ENCODE measurements around the gene GHRHR. TPM values are rescaled to one million over a fixed set of nuclear protein-coding genes. Genes with fewer than 3 reads are reported as not detected.

GHRHR gene
- total RNA-seq, 1 donor from 2014 or later: not detected

DNA sequence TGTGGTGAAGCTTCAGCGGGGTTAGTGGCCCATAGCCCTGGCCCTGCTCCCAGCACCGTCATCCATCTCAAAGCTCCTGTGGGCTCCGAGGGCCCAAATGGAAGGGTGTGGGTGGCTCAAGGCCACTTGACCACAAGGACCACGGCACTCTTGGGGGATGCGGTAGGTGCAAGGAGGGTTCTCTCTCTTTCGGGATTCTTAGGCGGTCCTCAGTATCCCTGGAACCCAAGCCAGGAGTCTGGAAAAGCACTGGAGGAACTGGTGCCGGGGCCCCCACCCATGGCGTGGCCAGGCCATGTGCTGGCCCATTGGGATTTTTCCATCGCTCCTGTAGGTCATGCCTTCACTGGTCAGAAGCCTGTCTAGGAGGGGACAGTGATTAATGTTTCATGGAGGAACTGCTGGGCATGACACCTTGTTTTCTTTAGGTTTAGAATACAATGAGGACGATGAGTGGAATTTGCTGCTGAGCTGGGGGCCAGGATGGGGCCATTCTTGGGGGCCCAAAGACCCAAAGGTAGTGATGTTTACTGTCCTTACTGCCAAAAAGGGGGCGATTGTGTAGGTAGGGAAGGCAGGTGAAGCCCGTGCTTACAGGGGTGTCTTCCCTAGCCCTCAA lies 35.4 kb upstream of the GHRHR start:
- H3K27ac Mint-ChIP-seq: no peak overlapping the region
- H3K4me1 Mint-ChIP-seq (ENCODE audit: unreplicated experiment): peaks cover 21% of the 10 kb centered on the region
- no peak for DNase-seq (ENCODE audit: extremely low spot score, unreplicated experiment)
- no peaks in the 10 kb centered on the region for H3K36me3 Mint-ChIP-seq
- H3K9me3 Mint-ChIP-seq: no peaks in the 10 kb centered on the region
- peaks cover 3% of the 10 kb centered on the region for H3K27me3 Mint-ChIP-seq
- H3K4me3 Mint-ChIP-seq: no peak overlapping the region
- TF ChIP-seq, protein P1, sequence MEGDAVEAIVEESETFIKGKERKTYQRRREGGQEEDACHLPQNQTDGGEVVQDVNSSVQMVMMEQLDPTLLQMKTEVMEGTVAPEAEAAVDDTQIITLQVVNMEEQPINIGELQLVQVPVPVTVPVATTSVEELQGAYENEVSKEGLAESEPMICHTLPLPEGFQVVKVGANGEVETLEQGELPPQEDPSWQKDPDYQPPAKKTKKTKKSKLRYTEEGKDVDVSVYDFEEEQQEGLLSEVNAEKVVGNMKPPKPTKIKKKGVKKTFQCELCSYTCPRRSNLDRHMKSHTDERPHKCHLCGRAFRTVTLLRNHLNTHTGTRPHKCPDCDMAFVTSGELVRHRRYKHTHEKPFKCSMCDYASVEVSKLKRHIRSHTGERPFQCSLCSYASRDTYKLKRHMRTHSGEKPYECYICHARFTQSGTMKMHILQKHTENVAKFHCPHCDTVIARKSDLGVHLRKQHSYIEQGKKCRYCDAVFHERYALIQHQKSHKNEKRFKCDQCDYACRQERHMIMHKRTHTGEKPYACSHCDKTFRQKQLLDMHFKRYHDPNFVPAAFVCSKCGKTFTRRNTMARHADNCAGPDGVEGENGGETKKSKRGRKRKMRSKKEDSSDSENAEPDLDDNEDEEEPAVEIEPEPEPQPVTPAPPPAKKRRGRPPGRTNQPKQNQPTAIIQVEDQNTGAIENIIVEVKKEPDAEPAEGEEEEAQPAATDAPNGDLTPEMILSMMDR (conservative IDR thresholded peaks at IDR 0.05): no peak

DNA sequence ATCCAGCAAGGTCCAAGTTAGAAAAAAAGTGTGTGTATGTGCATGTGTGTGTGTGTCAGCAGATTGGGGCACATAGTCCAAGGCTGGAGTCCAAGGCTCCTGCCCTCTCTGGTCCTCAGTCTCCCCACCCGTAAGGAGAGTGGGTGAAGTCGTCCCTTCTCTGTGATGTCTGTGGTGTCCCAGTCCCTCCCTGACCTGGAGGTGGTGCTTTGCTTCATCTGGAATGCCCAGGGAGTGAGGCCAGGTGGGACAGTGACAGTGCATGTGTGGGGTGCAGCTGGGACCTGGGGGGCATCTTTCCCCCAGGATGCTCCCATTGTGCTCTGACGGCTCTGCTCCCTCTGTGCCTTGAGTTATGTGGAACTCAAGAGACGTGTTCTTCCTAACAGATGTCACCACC lies 34.1 kb upstream of the GHRHR start:
- H3K4me1 Mint-ChIP-seq (ENCODE audit: unreplicated experiment): peaks cover 21% of the 10 kb centered on the region
- DNase-seq (ENCODE audit: extremely low spot score, unreplicated experiment): no peak
- H3K9me3 Mint-ChIP-seq: no peaks in the 10 kb centered on the region
- no peaks in the 10 kb centered on the region for H3K36me3 Mint-ChIP-seq
- H3K27me3 Mint-ChIP-seq: peaks cover 3% of the 10 kb centered on the region
- no peak overlapping the region for H3K4me3 Mint-ChIP-seq
- TF ChIP-seq, protein P1 (conservative IDR thresholded peaks at IDR 0.05): no peak
- H3K27ac Mint-ChIP-seq: no peak overlapping the region

DNA sequence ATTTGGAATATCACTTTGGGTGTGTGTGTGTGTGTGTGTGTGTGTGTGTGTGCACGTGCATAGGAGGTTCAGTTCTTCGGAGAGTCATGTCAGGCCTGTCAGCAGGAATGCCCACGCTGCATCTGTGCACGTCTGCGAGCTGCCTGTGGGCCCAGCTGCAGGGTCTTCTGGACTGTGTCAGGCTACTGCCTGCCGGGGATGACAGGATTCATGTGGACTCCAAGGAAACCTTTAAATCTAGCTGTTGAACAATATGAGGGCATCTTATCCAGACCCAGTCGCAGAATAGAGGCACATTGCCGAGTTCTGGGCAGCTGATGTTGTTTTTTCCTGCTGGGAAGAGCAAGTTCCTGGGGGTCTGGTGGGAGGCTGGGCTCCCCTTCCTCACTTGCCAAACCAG lies 33.1 kb upstream of the GHRHR start:
- Mint-ChIP-seq H3K4me3 (no peak overlapping the region), H3K27me3 (peaks cover 3% of the 10 kb centered on the region), H3K4me1 (ENCODE audit: unreplicated experiment) (peaks cover 21% of the 10 kb centered on the region), H3K27ac (peak overlapping the region; percentile 34), H3K9me3 (no peaks in the 10 kb centered on the region), H3K36me3 (no peaks in the 10 kb centered on the region)
- TF ChIP-seq, protein P1 (conservative IDR thresholded peaks at IDR 0.05): no peak
- no peak for DNase-seq (ENCODE audit: extremely low spot score, unreplicated experiment)

DNA sequence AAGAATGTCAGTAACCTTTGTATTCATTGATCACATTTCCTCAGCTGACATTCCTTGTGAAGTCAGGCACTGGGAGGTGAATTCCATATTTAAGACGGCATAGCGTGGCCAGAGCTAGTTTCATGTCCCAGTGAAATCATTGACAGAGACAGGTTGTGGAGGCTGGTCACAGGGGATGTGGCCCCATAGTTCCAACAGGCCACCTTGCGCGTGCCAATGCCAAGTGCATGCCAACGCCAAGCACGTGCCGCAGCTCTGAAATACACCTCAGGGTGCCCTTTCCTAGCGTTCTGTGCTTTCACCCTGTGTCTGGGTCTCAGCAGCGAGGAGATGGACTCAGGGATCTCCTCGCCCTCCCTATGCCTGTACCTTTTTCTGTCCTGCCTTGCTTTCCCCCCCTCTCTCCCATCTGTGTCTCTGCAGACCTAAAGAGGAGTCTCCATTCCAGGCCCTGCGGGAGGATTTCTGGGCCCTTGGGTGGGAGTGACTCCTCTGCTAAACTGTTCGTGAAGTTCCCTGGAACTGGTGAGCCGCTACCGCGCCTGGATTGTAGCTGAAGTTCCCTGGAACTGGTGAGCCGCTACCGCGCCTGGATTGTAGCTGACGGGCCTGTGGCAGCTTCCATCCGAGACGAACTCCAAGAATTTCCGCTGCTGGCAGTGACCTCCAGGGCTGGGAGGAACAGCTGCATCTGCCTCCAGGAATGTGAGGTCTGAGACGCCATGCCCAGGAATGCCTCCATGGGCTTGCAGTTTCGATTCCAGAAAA lies 32.4 kb upstream of the GHRHR start:
- H3K36me3 Mint-ChIP-seq: no peaks in the 10 kb centered on the region
- TF ChIP-seq, protein P1 (conservative IDR thresholded peaks at IDR 0.05): no peak
- H3K27ac Mint-ChIP-seq: no peak overlapping the region
- H3K9me3 Mint-ChIP-seq: no peaks in the 10 kb centered on the region
- no peak overlapping the region for H3K4me3 Mint-ChIP-seq
- DNase-seq (ENCODE audit: extremely low spot score, unreplicated experiment): no peak
- peaks cover 3% of the 10 kb centered on the region for H3K27me3 Mint-ChIP-seq
- peaks cover 21% of the 10 kb centered on the region for H3K4me1 Mint-ChIP-seq (ENCODE audit: unreplicated experiment)

DNA sequence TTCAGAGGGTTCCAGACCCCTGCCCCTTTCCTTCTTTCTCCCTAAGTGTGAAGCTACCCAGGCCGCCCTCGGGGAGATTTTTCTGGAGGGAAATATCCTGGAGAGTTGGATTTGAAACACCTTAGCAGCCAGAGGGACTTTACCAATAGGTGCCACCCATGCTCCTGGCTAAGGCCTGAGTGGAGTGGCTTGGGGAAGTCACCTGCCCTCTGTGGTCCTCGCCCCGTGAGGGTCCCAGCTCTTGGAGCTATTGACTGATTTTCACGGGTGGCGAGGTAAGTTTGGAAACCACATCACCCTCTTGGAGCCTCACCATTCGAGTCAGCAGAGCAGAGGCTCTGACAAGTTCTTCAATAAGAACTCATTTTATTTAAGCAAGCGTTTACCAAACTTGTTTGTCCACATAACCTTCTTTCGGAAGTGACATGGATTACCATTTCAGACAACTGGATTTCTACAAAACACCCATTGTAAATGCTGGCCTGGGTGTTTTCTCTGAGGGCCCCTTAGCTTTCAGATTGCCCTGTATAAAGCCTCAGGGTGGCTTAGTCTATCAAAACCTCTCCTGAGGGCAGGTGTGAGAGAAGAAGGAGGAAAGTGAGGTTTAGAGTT lies 31.7 kb upstream of the GHRHR start:
- Mint-ChIP-seq H3K36me3 (no peaks in the 10 kb centered on the region), H3K4me3 (no peak overlapping the region), H3K27ac (peak overlapping the region; percentile 86)

More for the DNA sequence above, 31.7 kb upstream of the GHRHR start:
- no peaks in the 10 kb centered on the region for H3K9me3 Mint-ChIP-seq
- H3K4me1 Mint-ChIP-seq (ENCODE audit: unreplicated experiment): peaks cover 21% of the 10 kb centered on the region
- peaks cover 3% of the 10 kb centered on the region for H3K27me3 Mint-ChIP-seq
- no peak for DNase-seq (ENCODE audit: extremely low spot score, unreplicated experiment)
- TF ChIP-seq, protein P1 (conservative IDR thresholded peaks at IDR 0.05): no peak
